COLO668 (cell line): ENCODE measurements around the gene IL21R.

ENCODE experiments used
- DNase-seq: peaks from one replicate; lab custom pipeline; 2025; ENCODE audit not compliant: unreplicated experiment; lab: John Stamatoyannopoulos, UW

Gene IL21R

DNA sequence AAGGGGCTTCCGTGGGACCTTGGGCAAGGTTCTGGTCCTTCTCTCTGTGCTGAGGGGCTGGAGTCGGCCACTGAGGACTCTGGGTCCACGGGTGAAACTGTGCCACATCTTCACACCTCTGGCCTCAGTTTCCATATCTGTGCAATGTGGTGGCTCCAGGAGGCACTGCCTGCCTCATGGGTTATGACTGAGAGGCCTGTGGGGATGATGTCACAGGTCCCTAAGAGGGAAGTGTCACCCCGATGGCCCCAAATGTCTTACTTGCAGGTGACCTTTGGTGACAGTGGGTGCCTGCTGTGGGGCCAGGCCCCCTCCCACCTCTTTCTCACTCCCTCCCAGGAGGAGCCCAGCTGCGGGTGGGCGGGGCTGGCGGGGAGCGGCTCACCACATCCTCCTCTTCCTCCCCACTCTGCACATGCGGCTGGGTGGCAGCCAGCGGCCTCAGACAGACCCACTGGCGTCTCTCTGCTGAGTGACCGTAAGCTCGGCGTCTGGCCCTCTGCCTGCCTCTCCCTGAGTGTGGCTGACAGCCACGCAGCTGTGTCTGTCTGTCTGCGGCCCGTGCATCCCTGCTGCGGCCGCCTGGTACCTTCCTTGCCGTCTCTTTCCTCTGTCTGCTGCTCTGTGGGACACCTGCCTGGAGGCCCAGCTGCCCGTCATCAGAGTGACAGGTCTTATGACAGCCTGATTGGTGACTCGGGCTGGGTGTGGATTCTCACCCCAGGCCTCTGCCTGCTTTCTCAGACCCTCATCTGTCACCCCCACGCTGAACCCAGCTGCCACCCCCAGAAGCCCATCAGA is at the start of gene IL21R:
IL21R (plus strand) TSS at position 407 of the 801 bp plus-strand sequence. CDS start 27,898 bp downstream, outside the sequence.
- peak; percentile 6 for DNase-seq

- DNase-seq = no peak
Measured at GRCh38 chr16:27353853-27354252, 48.1 kb upstream of the IL21R start.

- DNase-seq = no peak
Measured at GRCh38 chr16:27355610-27356009, 46.4 kb upstream of the IL21R start.

DNA sequence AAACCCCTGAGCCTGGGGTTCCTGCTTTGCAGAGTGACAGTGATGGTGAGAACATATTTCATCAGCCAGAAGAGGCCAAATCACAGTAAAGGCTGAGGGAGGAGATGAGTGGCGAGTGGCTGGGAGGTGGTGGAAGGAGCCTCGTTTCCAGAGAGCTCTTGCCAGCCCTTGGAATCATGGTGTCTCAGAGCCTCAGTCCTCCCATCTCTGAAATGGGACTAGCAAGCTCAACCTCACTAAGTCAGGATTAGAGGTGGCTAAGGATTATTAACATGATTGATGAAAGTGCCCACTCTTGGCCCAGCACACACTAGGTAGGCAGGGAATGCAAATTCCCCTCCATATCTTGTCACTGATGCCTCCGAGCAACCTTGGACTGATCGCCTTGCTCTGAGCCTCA is 45.2 kb upstream of the IL21R start:
- DNase-seq = no peak

GRCh38 chr16:27359051-27359450 is 42.9 kb upstream of the IL21R start:
- no peak for DNase-seq

DNA sequence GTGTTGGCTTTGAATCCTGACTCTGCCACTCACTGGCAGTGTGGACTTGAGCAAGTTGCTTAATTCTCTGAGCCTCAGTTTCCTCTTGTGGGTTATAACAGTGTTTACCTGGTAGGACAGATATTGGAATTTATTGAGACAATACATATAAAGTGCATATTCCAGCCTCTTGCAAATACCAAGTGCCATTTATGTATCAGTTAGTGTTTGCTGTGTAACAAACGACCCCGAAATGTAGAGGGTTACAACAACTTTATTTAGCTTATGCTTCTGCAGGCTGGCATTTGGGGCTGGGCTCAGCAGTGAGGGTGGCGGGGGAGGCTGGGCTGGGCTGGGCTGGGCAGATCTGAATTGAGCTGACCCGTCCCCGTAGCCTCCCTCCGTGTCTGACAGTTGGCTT is 42.4 kb upstream of the IL21R start:
- DNase-seq = no peak

DNA sequence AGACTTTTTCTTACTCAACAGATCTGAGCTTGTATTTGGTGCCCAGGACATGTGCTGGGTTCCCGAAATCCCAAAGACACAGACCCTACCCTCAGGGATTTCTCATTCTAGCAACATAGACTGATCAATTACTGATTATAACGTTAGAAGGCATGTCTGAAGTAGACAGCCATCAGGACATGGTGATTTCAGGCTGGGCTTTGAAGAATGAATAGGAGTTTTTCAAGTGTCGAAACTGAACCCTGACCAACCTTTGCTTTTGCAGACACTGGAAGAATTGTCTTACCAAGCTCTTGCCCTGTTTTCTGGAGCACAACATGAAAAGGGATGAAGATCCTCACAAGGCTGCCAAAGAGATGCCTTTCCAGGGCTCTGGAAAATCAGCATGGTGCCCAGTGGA is 40.0 kb upstream of the IL21R start:
- DNase-seq = no peak

GRCh38 chr16:27362570-27363245 is 39.3 kb upstream of the IL21R start:
- DNase-seq = no peak

DNA sequence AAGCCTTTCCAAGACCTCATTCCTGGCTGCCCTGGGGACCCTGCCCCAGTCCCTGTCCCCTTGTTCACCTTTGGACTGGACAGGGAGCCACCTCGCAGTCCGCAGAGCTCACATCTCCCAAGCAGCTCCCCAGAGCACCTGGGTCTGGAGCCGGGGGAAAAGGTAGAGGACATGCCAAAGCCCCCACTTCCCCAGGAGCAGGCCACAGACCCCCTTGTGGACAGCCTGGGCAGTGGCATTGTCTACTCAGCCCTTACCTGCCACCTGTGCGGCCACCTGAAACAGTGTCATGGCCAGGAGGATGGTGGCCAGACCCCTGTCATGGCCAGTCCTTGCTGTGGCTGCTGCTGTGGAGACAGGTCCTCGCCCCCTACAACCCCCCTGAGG is 38.7 kb upstream of the IL21R start:
- no peak for DNase-seq

DNA sequence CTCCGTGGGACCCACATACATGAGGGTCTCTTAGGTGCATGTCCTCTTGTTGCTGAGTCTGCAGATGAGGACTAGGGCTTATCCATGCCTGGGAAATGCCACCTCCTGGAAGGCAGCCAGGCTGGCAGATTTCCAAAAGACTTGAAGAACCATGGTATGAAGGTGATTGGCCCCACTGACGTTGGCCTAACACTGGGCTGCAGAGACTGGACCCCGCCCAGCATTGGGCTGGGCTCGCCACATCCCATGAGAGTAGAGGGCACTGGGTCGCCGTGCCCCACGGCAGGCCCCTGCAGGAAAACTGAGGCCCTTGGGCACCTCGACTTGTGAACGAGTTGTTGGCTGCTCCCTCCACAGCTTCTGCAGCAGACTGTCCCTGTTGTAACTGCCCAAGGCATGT is 38.2 kb upstream of the IL21R start:
- DNase-seq = no peak

GRCh38 chr16:27364493-27365141 is 37.4 kb upstream of the IL21R start:
- DNase-seq = peak; percentile 17

DNA sequence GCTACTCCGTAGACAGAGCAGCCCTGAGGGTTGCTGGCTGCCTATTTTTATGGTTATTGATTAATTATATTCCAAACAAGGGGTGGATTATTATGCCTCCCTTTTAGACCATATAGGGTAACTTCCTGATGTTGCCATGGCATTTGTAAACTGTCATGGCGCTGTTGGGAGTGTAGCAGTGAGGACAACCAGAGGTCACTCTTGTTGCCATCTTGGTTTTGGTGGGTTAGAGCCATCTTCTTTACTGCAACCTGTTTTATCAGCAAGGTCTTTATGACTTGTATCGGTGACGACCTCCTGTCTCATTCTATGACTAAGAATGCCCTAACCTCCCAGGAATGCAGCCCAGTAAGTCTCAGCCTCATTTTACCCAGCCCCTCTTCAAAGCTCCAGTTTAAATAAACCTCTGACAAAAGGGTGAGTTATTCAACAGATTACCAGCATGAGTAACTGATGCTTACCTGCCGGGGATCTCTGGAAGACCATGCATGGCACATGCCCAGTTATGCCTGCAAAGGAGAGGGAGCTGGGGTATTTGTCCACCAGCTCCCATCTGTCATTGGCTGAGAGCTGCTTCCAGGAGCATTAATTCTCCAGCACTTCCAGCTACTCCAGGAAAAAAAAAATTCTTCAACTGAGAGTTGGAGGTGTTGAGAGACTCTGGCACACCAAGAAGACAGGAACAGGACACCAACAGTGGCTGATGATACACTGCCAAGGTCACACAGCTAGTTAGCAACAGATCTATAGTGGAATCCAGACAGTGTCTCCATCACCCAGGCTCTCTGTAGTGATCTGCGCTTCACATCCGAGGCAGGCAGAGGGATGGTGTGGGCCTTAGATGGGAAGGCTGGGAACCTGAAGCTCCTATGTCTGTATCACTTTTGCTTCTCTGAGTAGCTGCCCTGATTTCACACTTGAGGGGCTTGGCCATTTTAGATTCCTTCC is 36.6 kb upstream of the IL21R start:
- no peak for DNase-seq

GRCh38 chr16:27366687-27367460 is 35.1 kb upstream of the IL21R start:
- no peak for DNase-seq

- DNase-seq = peak; percentile 58
Measured at GRCh38 chr16:27367461-27368357, 34.3 kb upstream of the IL21R start.

GRCh38 chr16:27368358-27368722 is 33.6 kb upstream of the IL21R start:
- DNase-seq = no peak

DNA sequence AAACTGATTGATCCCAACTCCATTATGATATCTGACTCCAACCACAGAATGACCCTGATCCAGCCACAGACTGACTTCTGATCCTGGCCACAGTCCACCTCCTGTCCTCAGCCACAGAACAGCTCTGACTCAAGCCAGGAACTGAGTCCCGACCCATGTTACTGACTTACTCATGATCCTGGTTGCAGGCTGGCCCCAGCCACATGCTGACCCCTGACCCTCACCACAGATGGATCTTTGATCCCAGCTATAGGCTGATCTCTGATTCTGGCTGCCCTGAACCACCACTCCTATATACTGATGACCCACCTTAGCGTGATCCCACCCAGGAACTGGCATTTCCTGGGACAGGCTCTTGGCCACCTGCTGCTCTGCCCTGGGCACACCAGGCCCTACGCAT is 32.2 kb upstream of the IL21R start:
- no peak for DNase-seq

DNA sequence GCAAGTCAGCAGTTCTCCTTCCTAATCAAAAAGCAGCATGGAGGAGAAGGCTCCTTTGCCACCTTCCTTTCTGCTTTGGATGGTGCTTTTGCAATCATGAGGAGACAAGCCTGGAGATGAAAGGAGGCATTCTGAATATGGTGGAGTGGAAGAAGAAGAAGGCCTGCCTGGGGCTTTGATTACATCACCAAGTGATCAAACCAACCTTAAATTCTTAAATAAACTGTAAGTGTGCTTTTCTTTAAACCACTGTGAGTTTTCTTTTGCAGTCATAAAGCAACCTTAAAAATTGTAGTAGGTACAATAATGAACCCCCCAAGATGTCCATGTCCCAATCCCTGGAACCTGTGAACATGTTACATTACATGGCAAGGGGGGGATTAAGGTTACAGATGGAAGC is 31.7 kb upstream of the IL21R start:
- no peak for DNase-seq

- no peak for DNase-seq
Measured at GRCh38 chr16:27373312-27373711, 28.7 kb upstream of the IL21R start.

DNA sequence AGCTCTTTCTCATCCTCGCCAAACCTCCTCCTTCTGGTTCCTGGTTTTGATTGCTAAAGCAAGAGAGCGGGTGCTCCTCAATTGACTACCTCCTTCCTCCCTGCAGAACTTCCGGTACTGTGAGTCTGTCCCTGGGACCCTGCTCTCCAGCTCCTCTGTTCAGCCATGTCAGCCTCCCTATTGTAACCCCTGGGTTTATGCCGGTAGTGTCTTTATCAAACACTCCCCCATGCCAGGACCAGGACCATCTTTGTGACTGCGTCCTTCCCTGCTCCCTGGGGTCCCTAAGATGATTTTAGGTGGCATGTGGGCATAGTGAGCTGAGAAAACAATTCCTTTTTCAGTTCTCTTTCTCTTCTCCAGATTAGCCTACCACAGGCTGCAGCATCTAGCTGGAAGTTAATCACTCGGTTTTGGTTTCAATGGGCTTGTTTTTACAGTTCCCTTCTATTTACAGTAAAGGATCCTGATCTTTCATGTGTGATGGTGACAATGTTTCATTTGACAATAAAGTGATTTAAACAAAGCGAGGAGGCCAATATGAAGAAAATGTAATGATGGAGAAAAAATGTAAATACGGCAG is 27.7 kb upstream of the IL21R start:
- no peak for DNase-seq
